HG03432 (cell line): ENCODE results near the gene HCN2.

ENCODE experiments used
- ATAC-seq: cut with Tn5 transposase; IDR thresholded peaks from one replicate; pipeline ENCODE4 v1.9.1; 2021; ENCODE audit warnings: mild to moderate bottlenecking, moderate library complexity; ENCODE audit not compliant: unreplicated experiment

HCN2 gene

GRCh38 chr19:651114-651818 lies 61.6 kb downstream of the HCN2 start:
- ATAC-seq: no peak

GRCh38 chr19:651991-652390 lies 62.3 kb downstream of the HCN2 start:
- no peak for ATAC-seq

GRCh38 chr19:652467-653389 lies 63.0 kb downstream of the HCN2 start:
- ATAC-seq: no peak

GRCh38 chr19:653425-653824 lies 63.7 kb downstream of the HCN2 start:
- ATAC-seq: no peak

- no peak for ATAC-seq
Measured at GRCh38 chr19:655691-656090, 66.0 kb downstream of the HCN2 start.

GRCh38 chr19:656751-657559 lies 67.3 kb downstream of the HCN2 start:
- no peak for ATAC-seq

GRCh38 chr19:657611-658010 lies 67.9 kb downstream of the HCN2 start:
- no peak for ATAC-seq

- no peak for ATAC-seq
Measured at GRCh38 chr19:658059-658839, 68.6 kb downstream of the HCN2 start.

GRCh38 chr19:658916-659839 lies 69.5 kb downstream of the HCN2 start:
- no peak for ATAC-seq

- ATAC-seq: no peak
Measured at GRCh38 chr19:660793-661426, 71.2 kb downstream of the HCN2 start.

GRCh38 chr19:661427-662196 lies 71.9 kb downstream of the HCN2 start:
- no peak for ATAC-seq

- peak; percentile 13 for ATAC-seq
Measured at GRCh38 chr19:662207-662961, 72.7 kb downstream of the HCN2 start.

- peak; percentile 60 for ATAC-seq
Measured at GRCh38 chr19:662962-663681, 73.4 kb downstream of the HCN2 start, which contains the start of gene RNF126. Gene RNF126, minus strand, starts transcription at chr19:663214. Its CDS starts 93 bp downstream, at chr19:663121.

GRCh38 chr19:663682-664117 lies 74.0 kb downstream of the HCN2 start:
- ATAC-seq: no peak

GRCh38 chr19:664913-665443 lies 75.3 kb downstream of the HCN2 start:
- no peak for ATAC-seq
